IPS DF 6.9 (cell line): ENCODE measurements around the gene GOLM1.

Experiments
- DNase-seq: peaks from one replicate; pipeline ENCODE4 v3.0.0-alpha.2; 2013; ENCODE audit warnings: low read depth, low spot score
- H3K27ac ChIP-seq: one replicate; pipeline ENCODE4 v1.5.1; 2013; ENCODE audit warnings: low read length, control low read depth
- H3K27me3 ChIP-seq: 2 replicates; pipeline ENCODE4 v1.6.1; 2013; ENCODE audit warnings: mild to moderate bottlenecking, low read length; ENCODE audit not compliant: control insufficient read depth, insufficient read depth
- H3K36me3 ChIP-seq: 2 replicates; pipeline ENCODE4 v1.6.1; 2013; ENCODE audit warnings: low read length; ENCODE audit not compliant: control insufficient read depth, insufficient read depth
- H3K4me1 ChIP-seq: 2 replicates; pipeline ENCODE4 v1.6.1; 2013; ENCODE audit warnings: low read length; ENCODE audit not compliant: control insufficient read depth, insufficient read depth
- H3K4me3 ChIP-seq: 2 replicates; pipeline ENCODE4 v1.5.1; 2013; ENCODE audit warnings: mild to moderate bottlenecking, low read length
- H3K9me3 ChIP-seq: 2 replicates; pipeline ENCODE4 v1.6.1; 2013; ENCODE audit warnings: low read length, inconsistent platforms; ENCODE audit not compliant: control insufficient read depth, insufficient read depth
- WGBS: extraction: QIAGEN DNeasy Blood & Tissue Kit; methylation state at CpG from one replicate; pipeline ENCODE4 v1.1.7; 2013; ENCODE audit warnings: mixed read lengths, missing lambda C conversion rate; ENCODE audit not compliant: insufficient read length, insufficient coverage; 5-methylcytosine and 5-hydroxymethylcytosine counted together

GOLM1 gene

DNA sequence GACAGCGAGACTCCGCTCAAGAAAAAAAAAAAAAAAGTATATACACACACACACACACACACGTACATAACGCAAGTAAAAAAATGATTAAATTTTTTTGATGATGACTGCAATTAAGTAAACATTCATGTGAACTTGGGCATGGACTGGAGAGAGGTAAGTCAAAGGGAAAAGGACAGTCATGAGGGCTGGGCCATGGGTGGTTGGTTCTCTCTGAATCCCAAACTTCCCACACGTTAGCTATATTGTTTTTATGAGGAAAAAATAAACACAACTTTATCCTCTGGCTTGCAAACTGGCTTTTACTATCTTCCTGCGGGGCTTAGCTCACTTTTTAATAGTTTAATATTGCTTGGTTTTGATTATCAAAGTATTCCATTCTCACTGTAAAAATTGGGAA, 53.7 kb downstream of the GOLM1 start:
- H3K4me1 ChIP-seq: no peaks in the 10 kb centered on the region
- H3K9me3 ChIP-seq: no peaks in the 10 kb centered on the region
- H3K4me3 ChIP-seq: no peak overlapping the region
- WGBS: no CpG with 5 or more reads among the region's 6 CpGs
- H3K27ac ChIP-seq: no peak overlapping the region
- DNase-seq: no peak
- no peaks in the 10 kb centered on the region for H3K27me3 ChIP-seq
- H3K36me3 ChIP-seq: no peaks in the 10 kb centered on the region

DNA sequence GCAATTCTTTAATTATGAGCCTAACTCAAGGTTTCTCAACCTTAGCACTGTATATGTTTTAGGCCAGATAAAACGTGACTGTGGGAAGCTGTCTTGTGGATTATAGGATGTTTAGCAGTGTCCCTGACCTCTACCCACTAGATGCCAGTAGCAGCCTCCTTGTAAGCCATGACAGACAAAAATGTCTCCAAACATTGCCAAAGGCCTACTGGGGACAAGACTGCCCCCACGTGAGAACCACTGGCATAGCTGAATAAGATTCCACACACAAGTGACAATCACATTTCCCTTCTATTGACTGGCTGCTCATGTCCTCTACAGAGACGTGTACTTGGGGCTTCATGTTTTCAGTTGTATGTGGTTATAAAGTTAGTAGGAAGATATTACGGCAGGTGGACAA, 55.4 kb downstream of the GOLM1 start:
- Histone ChIP-seq H3K36me3 (no peaks in the 10 kb centered on the region), H3K27ac (no peak overlapping the region), H3K27me3 (no peaks in the 10 kb centered on the region), H3K4me3 (no peak overlapping the region), H3K9me3 (no peaks in the 10 kb centered on the region), H3K4me1 (no peaks in the 10 kb centered on the region)
- no peak for DNase-seq
- WGBS: no CpG with 5 or more reads among the region's 4 CpGs

DNA sequence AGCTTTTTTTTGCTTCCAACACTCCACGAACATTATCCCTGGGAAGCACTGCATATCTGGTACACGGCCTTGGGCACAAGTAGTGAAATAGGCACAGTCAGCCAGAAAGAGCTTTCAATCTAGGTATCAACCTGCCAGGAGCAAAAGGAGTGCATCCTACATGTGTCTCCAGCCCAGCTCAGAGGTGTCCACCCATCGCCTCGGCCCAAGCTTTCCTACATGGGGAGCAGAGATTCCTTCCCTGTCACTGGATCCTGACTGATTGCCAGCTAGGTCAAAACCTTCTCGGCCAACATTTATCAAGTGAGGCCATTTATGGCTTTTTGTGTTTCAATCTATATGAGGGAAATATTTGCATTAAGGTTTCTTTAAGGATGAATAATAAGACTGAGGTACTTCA, 55.8 kb downstream of the GOLM1 start:
- H3K9me3 ChIP-seq: no peaks in the 10 kb centered on the region
- H3K4me1 ChIP-seq: no peaks in the 10 kb centered on the region
- H3K27me3 ChIP-seq: no peaks in the 10 kb centered on the region
- H3K27ac ChIP-seq: no peak overlapping the region
- H3K4me3 ChIP-seq: no peak overlapping the region
- no peaks in the 10 kb centered on the region for H3K36me3 ChIP-seq
- DNase-seq: no peak
- WGBS: no CpG with 5 or more reads among the region's 5 CpGs

DNA sequence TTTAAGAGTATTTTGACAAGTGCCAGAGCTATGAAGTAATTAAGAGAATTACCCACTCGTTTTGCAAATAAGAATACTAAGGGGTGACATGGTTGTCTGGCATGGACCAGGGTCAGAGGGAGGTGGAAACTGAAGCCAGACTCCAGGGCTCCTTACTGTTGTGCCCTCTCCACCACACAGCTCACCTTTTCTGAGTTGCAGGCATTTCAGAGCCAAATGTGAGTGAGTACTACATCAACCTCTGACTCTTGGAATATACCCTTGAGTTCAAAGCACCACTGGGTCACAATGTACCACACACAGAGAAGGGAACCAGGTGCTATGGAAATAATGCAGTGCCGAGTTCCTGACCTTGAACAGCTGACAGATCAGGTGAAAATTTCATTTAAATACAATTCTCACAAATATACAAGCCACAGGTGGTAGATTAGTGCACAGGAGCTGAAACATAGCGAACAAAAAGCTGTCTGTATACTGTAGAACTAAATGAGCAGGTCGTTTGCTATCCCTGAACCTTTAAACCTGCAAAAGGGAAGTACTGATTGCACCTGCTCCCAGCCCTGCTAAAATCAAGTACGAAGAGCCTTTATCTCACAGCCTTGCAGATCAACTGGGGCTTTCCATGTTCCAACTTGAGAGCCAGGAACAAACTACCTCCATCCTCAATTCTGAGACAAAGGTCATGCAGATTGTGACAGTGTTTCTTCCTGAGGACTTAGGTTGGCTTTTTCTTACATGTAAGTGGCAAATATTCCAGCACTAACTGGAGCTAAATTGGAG, 57.0 kb downstream of the GOLM1 start:
- Histone ChIP-seq H3K4me1 (no peaks in the 10 kb centered on the region), H3K9me3 (no peaks in the 10 kb centered on the region), H3K36me3 (no peaks in the 10 kb centered on the region), H3K27me3 (no peaks in the 10 kb centered on the region), H3K27ac (no peak overlapping the region), H3K4me3 (no peak overlapping the region)
- no peak for DNase-seq
- WGBS: no CpG with 5 or more reads among the region's 5 CpGs

DNA sequence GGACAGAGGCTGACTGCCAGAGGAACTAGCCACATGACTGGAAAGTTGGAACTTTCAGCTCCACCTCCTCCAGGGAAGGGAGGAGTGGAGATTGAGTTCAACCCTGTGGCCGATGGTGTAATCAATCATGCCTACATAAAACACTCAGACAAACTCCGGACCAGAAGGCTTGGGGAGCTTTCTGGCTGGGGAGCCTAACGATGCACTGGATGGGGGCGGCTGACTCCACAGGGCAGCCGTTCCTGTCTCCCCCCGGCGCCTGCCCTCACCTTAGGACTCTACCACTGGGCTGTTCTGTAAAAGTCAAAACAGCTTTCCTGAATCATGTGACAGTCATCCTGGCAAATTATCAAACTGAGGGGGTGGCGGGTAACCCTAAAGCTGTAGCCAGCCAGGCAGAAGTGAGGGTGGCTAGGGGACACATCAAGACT, 58.0 kb downstream of the GOLM1 start:
- DNase-seq: no peak
- Histone ChIP-seq H3K36me3 (no peaks in the 10 kb centered on the region), H3K4me3 (no peak overlapping the region), H3K27ac (no peak overlapping the region), H3K4me1 (no peaks in the 10 kb centered on the region), H3K9me3 (no peaks in the 10 kb centered on the region), H3K27me3 (no peaks in the 10 kb centered on the region)
- WGBS: no CpG with 5 or more reads among the region's 8 CpGs

DNA sequence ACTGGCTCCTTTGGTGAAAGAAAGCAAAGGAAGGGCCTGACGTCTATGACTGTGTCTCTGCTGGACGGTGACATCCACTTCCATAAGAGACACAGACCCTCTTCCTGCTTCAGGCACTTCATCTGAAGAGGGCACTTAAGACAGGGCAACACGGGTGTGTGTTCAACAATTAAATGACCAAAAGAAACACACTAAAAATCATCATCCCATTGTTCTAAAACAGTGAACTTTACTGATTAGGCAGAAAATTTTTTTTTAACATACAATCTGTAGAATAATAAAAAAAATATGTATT, 58.5 kb downstream of the GOLM1 start:
- no peak for DNase-seq
- no peaks in the 10 kb centered on the region for H3K9me3 ChIP-seq
- no peaks in the 10 kb centered on the region for H3K4me1 ChIP-seq
- no peaks in the 10 kb centered on the region for H3K36me3 ChIP-seq
- H3K4me3 ChIP-seq: no peak overlapping the region
- WGBS: no CpG with 5 or more reads among the region's 3 CpGs
- H3K27me3 ChIP-seq: no peaks in the 10 kb centered on the region
- no peak overlapping the region for H3K27ac ChIP-seq

DNA sequence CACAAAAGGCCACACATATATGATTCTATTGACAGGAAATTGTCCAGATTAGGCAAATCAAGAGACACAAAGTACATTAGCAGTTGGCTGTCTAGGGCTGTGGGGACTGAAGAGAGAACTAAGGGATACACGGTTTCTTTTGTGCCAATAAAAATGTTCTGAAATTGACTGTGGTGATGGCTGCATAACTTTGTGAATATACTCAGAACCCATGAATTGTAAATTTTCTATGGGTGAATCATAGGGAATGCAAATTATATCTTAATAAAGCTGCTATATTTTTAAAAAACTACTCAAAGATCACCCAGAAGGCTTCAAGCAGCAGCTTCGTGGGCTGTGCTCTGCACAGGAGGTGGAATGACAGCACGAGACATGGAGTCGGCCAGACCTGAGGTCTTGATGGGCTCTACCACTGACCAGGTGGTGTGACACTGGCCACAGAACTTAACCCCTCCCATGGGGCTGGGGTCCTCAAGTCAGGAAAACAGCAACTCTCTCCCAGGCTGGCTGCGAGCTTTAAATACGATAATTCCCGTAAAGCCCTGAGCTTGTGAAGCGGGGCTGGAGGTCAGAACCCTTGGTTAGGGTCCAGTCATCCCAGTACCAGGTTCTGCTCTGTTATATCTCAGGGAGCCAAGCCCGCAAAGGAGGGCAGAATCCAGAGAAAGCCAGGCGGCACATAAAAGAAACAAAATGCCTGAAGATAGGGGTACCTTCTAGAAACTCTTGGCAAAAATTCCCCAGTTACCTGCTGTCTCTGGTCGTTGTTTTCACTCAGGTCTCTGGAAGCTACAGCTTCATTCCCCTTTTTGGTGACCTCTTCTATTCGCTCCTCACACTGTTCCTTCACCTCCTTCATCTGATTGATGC, 59.1 kb downstream of the GOLM1 start:
- no peak overlapping the region for H3K4me3 ChIP-seq
- WGBS: no CpG with 5 or more reads among the region's 12 CpGs
- no peaks in the 10 kb centered on the region for H3K4me1 ChIP-seq
- H3K27me3 ChIP-seq: no peaks in the 10 kb centered on the region
- DNase-seq: no peak
- no peak overlapping the region for H3K27ac ChIP-seq
- H3K9me3 ChIP-seq: no peaks in the 10 kb centered on the region
- no peaks in the 10 kb centered on the region for H3K36me3 ChIP-seq

DNA sequence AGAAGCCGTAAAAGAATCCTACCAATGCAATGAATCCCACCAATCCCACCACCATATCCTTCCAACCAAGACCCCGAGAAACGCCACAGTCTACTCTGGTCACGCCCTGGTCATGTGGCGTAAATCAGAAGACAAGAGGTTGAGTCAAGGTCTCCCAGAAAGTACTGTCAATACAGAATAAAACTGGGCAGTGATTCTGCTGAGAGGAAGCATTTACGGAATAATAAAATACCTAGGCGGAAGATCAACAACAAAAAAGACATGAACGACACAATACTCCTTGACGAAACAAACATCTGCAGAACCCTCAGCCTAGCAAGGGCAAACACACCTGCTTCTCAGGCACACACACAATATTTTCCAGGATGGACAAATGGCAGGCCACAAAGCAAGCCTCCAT, 62.8 kb downstream of the GOLM1 start:
- Histone ChIP-seq H3K4me1 (no peaks in the 10 kb centered on the region), H3K4me3 (no peak overlapping the region), H3K36me3 (no peaks in the 10 kb centered on the region; the same call in none of the 2 replicates), H3K27me3 (no peaks in the 10 kb centered on the region), H3K27ac (no peak overlapping the region), H3K9me3 (no peaks in the 10 kb centered on the region)
- WGBS: no CpG with 5 or more reads among the region's 9 CpGs
- no peak for DNase-seq

DNA sequence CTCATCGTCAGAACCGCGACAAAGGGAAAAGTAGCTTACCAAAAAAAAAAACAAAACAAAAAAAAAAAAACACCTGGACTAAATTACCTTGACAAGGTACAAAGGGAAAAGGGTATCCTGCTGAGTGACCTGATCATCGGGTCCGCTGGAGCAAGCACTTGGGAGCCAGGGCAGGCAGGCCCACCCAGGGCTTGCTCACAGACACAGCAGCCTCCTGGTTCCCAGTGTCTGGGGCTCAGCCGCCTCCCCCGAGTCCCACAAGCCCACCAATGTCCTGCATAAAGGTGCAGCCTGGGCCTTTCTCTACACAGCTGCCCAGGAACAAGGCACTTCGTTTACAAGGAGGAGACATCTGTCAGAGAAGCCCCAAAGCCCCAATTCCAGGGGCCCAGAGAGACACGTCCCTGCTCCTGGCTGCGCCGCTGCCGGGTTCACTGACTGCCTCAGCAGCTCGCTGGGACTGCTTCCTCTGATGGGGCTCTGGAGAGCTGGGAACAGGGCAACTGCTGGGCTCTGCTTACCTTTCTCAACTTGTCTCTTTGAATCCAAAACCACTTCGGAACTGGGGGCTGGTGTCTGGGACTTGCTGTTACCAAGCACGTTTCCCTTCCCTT, 63.4 kb downstream of the GOLM1 start:
- Histone ChIP-seq H3K4me1 (no peaks in the 10 kb centered on the region), H3K27ac (no peak overlapping the region), H3K4me3 (no peak overlapping the region), H3K9me3 (no peaks in the 10 kb centered on the region), H3K27me3 (no peaks in the 10 kb centered on the region), H3K36me3 (no peaks in the 10 kb centered on the region; the same call in none of the 2 replicates)
- no CpG with 5 or more reads among the region's 15 CpGs for WGBS
- no peak for DNase-seq

DNA sequence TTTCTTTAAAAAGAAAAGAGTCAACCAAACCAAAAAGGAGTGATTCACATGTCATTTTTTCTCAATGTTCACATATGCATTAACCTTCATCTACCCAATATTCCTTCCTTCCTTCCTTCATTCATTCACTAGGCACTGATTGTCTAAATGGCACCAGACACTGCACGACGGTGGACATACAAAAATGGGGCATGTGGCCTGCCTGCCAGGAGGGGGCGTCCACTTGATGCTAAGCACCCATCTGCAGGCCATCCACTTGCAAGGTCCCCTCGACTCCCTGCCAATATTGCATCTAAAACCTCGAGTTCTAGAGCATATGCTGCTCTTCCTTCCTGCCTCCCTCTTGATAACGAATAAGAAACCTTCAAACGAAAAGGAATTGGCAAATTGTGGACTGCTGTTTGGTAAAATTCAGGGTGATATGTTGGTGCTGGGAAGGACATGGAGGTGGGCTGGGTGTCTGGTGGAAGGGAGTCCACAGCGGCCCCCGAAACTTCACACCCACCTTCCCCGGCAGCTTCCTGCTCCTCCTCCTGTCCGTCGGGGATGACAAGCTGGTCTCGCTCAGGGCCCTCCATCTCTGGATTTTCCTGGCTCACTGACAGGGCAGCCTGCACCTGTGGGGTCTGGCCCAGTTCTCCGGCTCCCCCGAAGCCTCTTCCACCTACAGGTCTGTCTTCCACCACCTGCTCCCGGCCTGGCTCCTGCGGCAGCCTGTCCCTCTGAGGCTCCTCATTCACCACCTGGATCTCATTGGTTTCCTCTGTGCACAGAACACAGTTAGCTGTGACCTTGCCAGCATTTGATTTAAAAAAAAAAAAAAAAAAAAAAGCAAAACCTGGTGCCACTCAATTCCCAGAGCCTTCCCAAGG, 64.3 kb downstream of the GOLM1 start:
- H3K36me3 ChIP-seq: no peaks in the 10 kb centered on the region; the same call in none of the 2 replicates
- DNase-seq: no peak
- no peak overlapping the region for H3K4me3 ChIP-seq
- WGBS: no CpG with 5 or more reads among the region's 17 CpGs
- no peaks in the 10 kb centered on the region for H3K4me1 ChIP-seq
- H3K27me3 ChIP-seq: no peaks in the 10 kb centered on the region
- H3K27ac ChIP-seq: no peak overlapping the region
- no peaks in the 10 kb centered on the region for H3K9me3 ChIP-seq
